22Rv1 (cell line): ENCODE measurements around the gene TRAP1.

Source experiments
- H3K27ac ChIP-seq: fragments of 450-650 bp; 2 replicates; pipeline ENCODE4 v1.5.1; 2017
- CTCF ChIP-seq: fragments of 450-650 bp; IDR thresholded peaks from 2 replicates; pipeline ENCODE4 v1.5.1; 2017; ENCODE audit warnings: mild to moderate bottlenecking
- ZFX ChIP-seq: fragments of 450-650 bp; IDR thresholded peaks from 2 replicates; pipeline ENCODE4 v1.6.1; 2017; ENCODE audit warnings: antibody characterized with exemption, borderline replicate concordance

The TRAP1 gene

GRCh38 chr16:3713587-3714242 is 3.6 kb downstream of the TRAP1 start:
- no peak overlapping the region for H3K27ac ChIP-seq
- TF ChIP-seq CTCF (no peak), ZFX (no peak)

GRCh38 chr16:3712861-3713372 is 4.4 kb downstream of the TRAP1 start:
- H3K27ac ChIP-seq: no peak overlapping the region
- TF ChIP-seq CTCF (no peak), ZFX (no peak)

GRCh38 chr16:3706253-3707012 is 10.9 kb downstream of the TRAP1 start:
- TF ChIP-seq ZFX: no peak
- no peak for TF ChIP-seq CTCF
- no peak overlapping the region for H3K27ac ChIP-seq

GRCh38 chr16:3702082-3702481 is 15.2 kb downstream of the TRAP1 start:
- TF ChIP-seq ZFX (no peak), CTCF (no peak)

GRCh38 chr16:3701531-3701930 is 15.8 kb downstream of the TRAP1 start:
- H3K27ac ChIP-seq: no peak overlapping the region
- no peak for TF ChIP-seq ZFX
- no peak for TF ChIP-seq CTCF

More at GRCh38 chr16:3702082-3702481, 15.2 kb downstream of the TRAP1 start:
- no peak overlapping the region for H3K27ac ChIP-seq

- TF ChIP-seq CTCF (no peak), ZFX (no peak)
Measured at GRCh38 chr16:3698941-3699340, 18.4 kb downstream of the TRAP1 start.

GRCh38 chr16:3696425-3697218 is 20.7 kb downstream of the TRAP1 start:
- H3K27ac ChIP-seq: peak overlapping the region; percentile 90
- no peak for TF ChIP-seq ZFX
- TF ChIP-seq CTCF: no peak

More at GRCh38 chr16:3698941-3699340, 18.4 kb downstream of the TRAP1 start:
- H3K27ac ChIP-seq: no peak overlapping the region
